Superior temporal gyrus (tissue), 1 donor: ENCODE measurements around the gene AP1S1.
"Not testable (repeated sequence)": the region's sequence is repeated elsewhere in the genome, so short reads cannot be mapped to it uniquely, and the experiment has no call there.

Experiments used
- DNase-seq: peaks from one replicate; pipeline ENCODE4 v3.0.0-alpha.2; 2016; ENCODE audit errors: extremely low spot score

AP1S1 gene

DNA sequence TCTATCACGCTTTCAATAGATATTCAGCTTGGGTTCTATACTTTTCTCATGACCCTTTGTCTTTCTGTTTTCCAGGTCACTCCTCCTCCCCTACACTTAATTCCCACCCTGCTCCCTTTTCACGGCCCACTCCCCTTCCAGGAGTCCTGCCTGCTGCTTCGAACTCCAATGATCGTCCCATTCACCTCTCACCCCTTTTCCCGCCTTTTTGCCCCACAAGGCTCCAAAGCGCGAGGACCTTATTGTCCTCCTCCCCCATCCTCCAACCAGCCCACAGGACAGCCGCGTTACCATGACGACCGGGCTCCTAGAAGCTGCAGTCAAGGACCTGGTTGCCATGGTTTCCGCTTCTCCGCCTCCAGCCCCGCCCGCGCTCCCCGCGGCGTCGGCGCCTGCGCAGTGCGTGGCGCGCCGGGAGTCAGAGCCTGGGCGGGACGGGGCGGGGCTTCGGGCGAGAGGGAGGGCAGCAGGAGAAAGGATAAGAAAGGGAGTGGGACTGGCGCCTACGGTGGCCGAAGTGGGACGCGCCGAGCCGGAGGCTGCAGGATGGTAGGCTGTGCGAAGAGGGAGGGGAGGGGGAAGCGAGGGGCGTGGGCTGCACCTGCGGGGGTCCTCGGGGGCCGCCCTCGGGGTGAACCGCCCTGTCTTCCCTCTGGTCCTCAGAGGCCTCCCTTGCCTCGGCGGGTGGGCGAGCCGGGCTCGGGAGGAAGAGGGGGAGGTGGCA, at the start of gene AP1S1:
TSS of gene AP1S1 (plus strand) at position 508 of the 724 bp plus-strand sequence. CDS start at position 547, 39 bp downstream.
- DNase-seq = peak; percentile 87

DNA sequence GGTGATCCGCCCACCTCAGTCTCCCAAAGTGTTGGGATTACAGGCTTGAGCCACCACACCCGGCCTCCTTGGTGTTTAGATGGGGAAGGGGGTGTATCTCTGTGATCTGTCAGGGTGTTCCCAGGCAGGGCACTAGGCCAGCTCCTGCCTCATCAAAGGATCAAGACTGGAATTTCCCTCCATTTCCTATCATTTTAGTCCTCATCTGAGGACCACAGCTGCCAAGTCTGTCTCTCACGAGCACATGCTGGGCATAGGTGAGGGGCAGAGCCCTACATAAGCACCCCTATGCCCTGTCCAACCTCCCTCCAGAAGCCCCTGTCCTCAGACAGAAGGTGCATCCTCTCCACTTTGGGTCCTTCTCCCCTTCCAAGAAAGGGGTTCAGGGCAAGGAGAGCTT, 49.5 kb upstream of the AP1S1 start:
- DNase-seq = no peak

DNA sequence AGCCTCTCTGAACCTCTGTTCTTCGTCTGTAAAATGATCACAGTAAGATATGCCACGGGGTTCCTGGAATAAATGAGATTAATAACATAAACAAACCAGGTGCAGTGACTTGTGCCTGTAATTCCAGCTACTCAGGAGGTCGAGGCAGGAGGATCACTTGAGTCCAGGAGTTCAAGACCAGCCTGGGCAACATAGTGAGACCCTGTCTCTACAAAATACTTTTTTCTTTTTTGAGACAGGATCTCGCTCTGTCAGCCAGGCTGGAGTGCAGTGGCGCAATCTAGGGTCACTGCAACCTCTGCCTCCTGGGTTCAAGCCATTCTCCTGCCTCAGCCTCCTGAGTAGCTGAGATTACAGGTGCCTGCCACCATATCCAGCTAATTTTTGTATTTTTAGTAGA, 49.0 kb upstream of the AP1S1 start:
- not testable (repeated sequence) for DNase-seq

DNA sequence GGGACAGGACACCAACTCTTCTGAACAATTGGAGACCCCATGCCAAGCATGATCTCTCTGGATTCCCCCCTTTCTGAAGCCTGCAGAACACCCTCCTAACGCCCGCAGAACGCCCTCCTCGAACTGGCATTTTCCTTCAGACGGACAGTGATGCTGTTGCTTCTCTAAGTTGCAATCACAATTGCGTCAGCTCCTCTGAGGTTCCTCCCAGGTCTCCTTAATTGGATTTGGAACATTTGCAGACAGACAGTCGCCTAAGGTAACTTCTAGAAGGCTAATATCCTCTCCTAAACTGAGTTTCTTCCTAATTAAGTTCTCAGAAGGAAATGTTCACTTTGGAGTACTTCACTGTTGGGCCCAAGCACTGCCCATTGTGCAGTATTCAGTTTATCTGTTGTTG, 47.9 kb upstream of the AP1S1 start:
- no peak for DNase-seq

DNA sequence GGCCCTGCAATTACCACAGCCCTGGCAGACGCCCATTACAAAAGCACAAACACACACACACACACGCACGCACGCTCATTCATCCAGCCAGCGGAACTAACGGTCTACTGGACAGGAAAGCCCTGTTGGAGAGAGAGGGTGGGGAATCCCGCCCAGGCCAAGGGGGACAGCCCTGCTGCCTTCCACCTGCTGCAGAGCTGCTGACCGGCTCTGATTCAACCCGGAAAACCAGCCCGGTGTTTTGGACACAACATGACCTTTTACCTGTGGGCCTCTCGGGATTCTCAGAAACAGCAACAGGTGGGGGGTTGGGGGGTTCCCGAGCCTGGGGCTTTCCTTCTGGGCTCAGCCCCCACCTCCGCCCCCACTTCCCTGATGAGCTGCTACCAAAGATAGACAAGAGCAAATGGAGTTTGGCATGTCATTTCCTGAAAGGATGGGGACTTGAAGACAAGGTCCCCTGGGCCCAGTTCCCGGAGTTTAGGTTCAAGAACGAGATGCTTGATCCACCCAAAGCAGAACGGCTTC, 45.9 kb upstream of the AP1S1 start:
- no peak for DNase-seq

DNA sequence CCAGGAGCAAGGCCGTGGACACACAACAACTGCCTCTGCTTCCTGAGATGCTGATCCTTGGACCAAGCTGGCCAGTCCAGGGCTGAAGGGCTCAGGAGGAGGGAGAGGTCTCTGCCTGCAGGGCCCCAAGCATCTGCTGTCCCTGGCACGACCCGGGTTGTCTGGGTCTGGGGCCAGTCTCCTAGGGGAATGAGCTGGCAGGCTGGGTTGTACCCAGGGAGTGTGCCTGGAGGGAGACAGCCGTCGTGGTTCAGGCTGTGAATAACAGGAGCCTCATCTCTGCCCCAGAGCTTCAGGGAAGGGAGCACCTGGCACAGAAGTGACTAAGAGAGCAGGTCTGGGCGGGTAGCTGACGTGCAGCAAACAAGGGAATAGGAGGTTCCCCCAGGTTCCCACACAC, 45.3 kb upstream of the AP1S1 start:
- no peak for DNase-seq

DNA sequence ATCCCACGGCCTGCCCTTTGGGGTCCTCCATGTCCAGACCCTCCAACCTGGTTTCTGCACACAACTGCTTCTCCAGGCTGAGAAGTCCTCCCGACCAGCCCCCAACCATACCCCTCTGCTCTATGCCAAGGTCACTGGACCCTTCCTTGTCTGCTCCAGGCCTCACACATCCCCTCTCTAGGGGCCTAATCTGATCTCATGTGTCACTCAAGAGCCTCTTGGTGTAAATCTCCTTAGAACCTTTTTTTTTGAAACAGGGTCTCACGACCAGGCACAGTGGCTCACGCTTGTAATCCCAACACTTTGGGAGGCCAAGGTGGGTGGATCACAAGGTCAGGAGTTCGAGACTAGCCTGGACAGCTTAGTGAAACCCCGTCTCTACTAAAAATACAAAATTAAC, 44.9 kb upstream of the AP1S1 start:
- no peak for DNase-seq

DNA sequence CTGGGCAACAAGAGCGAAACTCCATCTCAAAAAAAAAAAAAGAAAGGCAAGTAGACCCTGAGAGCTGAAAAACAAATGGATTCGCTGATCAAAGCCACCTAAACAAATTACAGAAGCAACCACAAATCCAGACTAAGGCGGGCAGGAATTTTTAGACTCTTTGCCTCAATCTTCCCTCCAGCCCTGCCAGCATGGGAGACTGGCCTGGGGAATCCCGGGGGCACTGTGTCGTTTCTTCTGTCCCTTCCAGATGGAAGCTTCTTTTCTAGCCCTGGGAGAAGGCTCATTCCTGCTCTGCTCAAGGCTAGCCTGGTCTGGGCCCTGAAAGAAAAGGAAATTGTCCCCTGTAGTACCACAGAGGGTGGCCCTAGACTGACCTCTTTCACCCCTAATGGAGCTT, 43.0 kb upstream of the AP1S1 start:
- DNase-seq = no peak

DNA sequence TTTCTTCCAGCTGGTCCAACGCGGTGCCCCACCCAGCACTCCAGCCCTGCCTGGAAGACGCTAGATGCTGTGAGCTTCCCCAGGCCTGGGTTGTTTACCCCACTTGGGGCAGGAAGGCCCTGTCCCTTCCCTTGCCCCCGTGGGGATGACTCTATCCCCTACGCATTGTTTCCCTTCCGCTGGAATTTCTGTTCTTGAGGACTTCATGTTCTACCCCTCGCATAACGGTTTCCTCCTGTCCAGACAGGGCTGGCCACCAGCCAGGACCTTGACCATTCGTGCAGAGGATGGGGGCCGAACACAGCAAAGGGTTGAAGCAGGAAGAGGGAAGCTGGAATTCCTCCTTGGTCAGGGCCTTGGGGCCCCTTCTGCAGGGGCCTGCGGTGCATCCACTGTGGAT, 42.0 kb upstream of the AP1S1 start:
- DNase-seq = no peak

DNA sequence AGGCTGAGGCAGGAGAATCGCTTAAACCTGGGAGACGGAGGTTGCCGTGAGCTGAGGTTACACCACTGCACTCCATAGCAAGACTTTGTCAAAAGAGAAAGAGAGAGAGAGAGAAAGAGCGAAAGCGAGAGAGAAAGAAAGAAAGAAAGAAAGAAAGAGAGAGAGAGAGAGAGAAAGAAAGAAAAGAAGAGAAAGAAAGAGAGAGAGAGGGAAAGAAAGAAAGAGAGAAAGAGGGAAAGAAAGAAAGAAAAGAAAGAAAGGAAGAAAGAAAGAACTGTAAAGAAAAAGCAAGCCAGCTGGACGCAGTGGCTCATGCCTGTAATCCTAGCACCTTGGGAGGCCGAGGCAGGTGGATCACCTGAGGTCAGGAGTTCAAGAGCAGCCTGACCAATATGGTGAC, 41.1 kb upstream of the AP1S1 start:
- DNase-seq = not testable (repeated sequence)

DNA sequence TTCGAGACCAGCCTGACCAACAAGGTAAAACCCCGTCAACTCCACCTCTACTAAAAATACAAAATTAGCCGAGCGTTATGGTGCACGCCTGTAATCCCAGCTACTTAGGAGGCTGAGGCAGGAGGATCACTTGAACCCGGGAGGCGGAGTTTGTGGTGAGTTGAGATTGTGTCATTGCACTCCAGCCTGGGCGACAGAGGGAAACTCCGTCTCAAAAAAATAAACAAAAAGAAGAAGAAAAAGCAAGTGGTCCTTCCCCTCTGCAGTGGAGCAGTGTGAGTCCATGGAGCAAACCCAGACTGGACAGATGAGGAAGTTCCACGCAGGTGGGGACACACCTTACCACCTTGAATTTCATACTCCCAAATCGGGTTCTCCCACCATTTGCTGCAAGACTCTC, 40.4 kb upstream of the AP1S1 start:
- DNase-seq = no peak

DNA sequence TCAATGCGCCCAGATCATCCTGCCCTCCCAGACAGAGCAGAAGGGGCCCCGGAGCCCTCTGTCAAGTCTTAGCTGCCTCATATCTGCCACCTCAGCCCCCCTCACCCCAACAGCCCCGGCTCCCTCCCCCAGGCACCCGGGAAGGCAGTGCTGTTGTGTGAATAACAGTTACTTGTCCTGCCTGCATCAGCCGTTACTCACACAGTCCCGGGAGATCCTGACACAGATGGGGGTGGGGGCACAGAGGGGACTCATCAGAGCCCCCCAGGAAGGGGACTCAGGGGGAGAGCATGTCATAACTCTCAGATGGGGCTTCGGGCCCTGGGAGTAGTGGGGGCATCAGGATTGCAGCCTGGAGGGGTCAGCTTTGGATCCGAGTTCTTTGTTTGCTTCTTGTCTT, 39.8 kb upstream of the AP1S1 start:
- no peak for DNase-seq

DNA sequence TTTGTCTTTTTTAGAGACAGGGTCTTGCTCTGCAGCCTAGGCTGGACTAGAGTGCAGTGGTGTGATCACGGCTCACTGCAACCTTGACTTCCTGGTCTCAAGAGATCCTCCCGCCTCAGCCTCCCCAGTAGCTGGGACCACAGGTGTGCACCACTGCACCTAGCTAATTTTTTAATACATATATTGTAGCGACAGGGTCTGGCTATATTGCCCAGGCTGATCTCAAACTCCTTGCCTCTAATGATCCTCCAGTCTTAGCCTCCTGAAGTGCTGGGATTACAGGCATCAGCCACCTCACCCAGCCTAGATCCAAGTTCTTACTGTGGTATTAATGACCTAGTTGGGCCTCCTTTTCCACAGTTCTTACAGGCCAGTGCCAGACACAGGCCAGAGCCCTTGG, 39.1 kb upstream of the AP1S1 start:
- DNase-seq = no peak

DNA sequence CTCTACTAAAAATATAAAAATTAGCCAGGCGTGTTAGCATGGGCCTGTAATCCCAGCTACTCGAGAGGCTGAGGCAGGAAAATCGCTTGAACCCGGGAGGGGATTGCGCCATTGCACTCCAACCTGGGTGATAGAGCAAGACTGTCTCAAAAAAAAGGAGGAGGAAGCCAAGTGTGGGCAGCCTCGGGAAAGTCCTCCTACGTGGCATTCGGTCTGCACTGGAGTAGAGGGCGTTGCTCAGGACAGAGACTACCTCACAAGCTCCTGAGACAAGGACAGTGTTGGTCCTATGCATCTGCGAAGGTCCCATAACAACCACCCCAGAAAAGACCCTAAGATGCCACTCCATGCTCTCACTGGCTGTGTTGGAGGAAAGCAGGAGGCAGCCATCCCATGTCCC, 37.4 kb upstream of the AP1S1 start:
- no peak for DNase-seq

DNA sequence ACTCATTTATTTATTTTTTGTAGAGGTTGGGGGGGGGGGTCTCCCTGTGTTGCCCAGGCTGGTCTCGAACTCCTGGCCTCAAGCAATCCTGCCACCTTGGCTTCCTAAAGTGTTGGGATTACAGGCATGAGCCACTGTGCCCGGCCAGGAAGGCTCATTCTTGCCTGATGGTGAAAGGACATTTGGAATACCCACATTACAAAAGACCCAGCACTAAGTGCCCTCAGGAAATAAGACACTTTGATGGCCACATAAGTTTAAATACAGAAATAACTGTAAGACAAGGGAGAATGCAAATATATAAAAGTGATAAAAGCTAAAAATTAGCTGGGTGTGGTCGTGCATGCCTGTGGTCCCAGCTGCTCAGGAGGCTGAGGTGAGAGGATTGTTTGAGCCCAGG, 35.4 kb upstream of the AP1S1 start:
- no peak for DNase-seq

DNA sequence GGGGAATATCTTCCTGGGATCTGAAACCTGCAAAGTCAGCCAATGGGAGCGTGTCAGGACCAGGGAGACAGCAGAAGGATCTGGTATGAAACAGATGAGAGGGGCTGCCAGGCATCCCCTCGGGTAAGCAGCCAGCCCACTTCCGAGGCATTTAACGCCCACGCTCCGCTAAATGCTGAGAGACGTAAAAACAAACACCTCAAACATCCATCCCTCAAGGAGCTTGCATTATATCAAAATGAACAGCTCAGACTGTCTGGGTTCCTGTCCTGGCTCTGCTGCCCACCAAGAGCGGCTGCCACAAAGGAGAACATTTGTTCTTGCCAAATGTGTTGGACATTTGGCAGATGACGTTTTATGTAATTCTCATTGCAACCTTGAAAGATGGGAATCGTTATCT, 34.4 kb upstream of the AP1S1 start:
- DNase-seq = no peak

DNA sequence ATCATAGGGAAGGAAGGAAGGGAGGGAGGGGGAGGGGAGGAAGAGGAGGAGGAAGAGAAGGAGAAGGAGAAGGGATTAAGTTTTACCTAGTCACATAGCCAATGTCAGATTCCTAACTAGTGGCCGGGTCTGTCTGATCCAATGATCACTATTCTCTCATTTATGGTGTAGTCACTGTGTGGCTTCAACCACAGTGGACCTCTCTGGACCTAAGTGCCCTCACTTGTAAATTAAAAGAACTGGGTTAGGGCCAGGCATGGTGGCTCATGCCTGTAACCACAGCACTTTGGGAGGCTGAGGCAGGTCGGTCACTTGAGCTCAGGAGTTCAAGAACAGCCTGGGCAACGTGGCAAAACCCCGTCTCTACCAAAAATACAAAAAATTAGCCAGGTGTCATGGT, 34.0 kb upstream of the AP1S1 start:
- DNase-seq = no peak

DNA sequence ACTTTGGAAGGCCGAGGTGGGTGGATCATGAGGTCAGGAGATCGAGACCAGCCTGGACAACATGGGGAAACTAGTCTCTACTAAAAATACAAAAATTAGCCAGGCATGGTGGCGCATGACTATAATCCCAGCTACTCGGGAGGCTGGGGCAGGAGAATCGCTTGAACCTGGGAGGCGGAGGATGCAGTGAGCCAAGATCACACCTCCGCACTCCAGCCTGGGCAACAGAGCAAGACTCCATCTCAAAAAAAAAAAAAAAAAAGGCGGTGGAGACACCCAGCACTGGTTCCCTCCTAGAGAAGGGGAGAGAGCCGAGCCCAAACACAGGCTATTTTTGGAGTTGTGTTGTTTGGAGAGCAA, 32.7 kb upstream of the AP1S1 start:
- not testable (repeated sequence) for DNase-seq

DNA sequence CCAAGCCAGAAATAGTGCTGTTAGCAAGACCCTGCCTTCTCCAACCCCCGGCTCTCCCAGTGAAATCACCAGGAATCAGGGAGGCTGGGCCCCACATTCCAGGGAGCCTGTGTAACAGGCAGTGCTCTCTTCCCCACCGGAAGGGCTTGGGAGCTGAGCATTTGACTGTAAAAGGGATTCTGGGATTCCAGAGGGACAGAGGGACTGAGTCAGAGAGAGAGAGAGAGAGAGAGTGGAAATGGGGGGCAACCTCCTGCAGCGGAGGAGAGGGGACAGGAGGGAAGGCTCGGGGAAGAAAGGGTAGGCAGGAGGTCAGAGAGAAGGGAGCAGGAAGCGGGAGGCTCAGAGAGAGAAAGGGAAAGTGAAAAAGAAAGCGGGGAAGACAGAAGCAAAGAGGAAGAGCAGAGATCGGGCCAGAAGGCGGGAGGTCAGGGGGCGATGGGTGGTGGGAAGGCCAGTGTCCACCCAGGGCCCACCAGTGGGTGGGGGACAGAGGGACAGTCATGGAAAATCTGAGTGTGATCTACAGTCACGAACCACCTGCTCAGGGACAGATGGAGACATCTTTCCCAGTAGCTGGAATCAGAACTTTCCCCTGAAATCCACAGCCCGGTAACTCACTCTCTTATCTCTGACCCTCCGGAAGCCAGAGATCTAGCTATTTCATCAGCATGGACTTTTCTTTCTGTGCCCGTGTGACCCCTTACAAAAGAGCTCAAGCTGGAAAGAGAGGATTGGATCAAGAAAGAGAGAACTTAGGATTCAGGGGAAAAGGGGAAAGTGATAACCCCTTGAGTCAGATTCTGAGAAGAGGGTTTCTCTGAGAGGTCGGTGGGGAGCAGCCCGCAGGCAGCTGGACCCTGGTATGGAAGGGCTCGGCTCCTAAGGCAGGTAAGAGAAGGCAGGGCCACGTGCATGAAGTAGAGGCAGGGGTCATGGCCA, 32.0 kb upstream of the AP1S1 start:
- DNase-seq = no peak

DNA sequence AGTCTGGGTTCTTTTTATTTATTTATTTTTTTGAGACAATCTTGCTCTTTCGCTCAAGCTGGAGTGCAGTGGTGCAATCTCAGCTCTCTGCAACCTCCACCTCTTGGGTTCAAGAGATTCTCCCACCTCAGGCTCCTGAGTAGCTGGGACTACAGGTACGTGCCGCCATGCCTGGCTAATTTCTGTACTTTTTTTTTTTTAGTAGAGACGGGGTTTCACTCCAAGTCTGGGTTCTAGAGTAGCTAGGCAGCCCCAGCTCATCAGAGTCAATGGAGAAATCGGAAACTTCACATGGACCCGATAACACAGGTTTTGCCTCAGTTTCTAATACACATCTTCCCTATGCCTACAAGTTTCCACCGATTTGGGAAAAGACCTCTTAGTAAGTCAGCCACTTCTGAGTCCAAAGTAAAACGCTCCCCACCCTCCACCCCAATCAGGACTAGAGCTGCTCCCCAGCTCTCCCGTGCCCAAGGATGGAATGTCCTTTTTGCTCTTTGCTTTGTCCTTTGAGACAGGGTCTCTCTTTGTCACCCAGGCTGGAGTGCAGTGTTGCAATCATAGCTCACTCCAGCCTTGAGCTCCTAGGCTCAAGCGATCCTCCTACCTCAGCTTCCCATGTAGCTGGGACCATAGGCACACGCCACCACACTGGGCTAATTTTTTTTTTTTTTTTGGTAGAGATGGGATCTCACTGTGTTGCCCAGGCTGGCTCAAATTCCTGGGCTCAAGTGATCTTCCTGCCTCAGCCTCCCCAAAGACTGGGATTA, 31.2 kb upstream of the AP1S1 start:
- DNase-seq = no peak

DNA sequence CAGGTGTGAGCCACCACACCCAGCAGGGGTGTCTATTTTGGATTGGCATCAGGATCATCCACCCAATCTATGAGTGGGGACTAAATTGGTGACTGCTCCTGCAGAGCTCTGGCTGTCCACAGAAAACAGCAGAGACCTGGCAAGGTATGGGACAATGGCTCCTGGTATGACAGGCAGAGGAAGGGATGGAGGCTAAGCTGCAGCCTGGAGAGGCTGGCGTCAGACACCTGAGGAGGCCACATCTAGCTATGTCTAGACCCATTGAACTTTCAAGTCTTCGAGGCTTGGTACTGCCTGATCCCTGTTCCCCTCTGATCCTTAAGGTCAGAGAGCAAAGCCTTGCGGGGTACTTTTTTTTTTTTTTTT, 30.6 kb upstream of the AP1S1 start:
- no peak for DNase-seq

DNA sequence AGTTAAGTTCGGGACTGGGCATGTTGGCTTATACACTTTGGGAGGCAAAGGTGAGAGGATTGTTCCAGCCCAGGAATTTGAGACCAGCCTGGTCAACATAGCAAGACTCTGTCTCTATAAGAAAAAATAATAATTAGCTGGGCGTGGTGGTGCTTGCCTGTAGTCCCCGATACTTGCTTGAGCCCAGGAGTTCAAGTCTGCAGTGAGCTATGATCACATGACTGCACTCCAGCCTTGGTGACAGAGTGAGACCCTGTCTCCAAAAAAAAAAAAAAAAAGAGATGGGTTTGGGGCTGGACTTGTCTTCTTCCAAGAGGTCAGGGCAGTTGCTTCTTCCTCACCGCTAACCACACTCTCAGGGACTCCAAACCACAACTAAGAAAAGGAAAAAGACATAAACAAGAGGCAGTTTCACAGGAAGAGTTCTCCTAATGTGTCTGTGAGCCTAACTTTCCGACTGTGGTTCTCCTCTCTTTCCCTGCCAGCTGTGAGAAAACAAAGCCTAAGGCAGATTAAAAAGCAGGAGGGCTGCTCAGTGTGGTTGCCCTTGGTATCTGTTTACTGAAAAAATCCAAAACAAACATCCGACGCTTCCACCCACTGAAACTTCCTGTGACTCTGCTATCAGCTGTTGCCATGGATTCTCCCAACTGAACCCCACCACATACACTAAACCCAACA, 29.8 kb upstream of the AP1S1 start:
- no peak for DNase-seq
